HepG2 (cell line): ENCODE measurements around the gene ZNF318. TPM values are rescaled to one million over a fixed set of nuclear protein-coding genes. Genes with fewer than 3 reads are reported as not detected.

Experiments
- ATAD3A ChIP-seq: sonication (generic); formaldehyde crosslinking; IDR thresholded peaks from 2 replicates; pipeline ENCODE4 v1.4.0; 2020; ENCODE audit warnings: missing genetic modification reagents
- FOXP1 ChIP-seq, 2 experiments: fragments of 450-650 bp in 1 of 2; IDR thresholded peaks; 2 replicates each; pipeline ENCODE4 v1.6.1; 2017 to 2018; ENCODE audit warnings: antibody characterized with exemption in 1 of 2
- GMEB2 ChIP-seq: IDR thresholded peaks from 2 replicates; pipeline ENCODE4 v1.6.1; 2016; ENCODE audit warnings: missing biosample characterization, missing genetic modification reagents, low read depth
- KDM1A ChIP-seq: IDR thresholded peaks from 2 replicates; pipeline ENCODE4 v1.6.1; 2016; ENCODE audit warnings: missing compliant biosample characterization
- MAX ChIP-seq: IDR thresholded peaks from 2 replicates; pipeline ENCODE4 v1.6.1; 2012; ENCODE audit warnings: inconsistent platforms
- MYPOP ChIP-seq: sonication (generic); formaldehyde crosslinking; IDR thresholded peaks from 2 replicates; pipeline ENCODE4 v1.8.1; 2023; ENCODE audit warnings: mild to moderate bottlenecking, moderate library complexity, missing genetic modification reagents
- NFYC ChIP-seq: IDR thresholded peaks from 2 replicates; pipeline ENCODE4 v1.6.1; 2016; ENCODE audit warnings: missing genetic modification reagents, missing compliant biosample characterization
- NR3C1 ChIP-seq: sonication (generic); formaldehyde crosslinking; IDR thresholded peaks from 2 replicates; pipeline ENCODE4 v1.4.0; 2020; ENCODE audit warnings: missing genetic modification reagents
- PAXIP1 ChIP-seq: sonication (generic); formaldehyde crosslinking; conservative IDR thresholded peaks from 2 replicates; pipeline ENCODE4 v1.4.0; 2020; ENCODE audit warnings: mild to moderate bottlenecking, missing genetic modification reagents, moderate library complexity
- PLSCR1 ChIP-seq: sonication (generic); formaldehyde crosslinking; IDR thresholded peaks from 2 replicates; pipeline ENCODE4 v1.5.0; 2020; ENCODE audit warnings: missing genetic modification reagents, mild to moderate bottlenecking, borderline replicate concordance
- RBM22 ChIP-seq: fragments of 200-400 bp; formaldehyde crosslinking; optimal IDR thresholded peaks from 2 replicates; pipeline ENCODE3; 2017; ENCODE audit warnings: mild to moderate bottlenecking, low read length, moderate library complexity
- SIN3B ChIP-seq: fragments of 150-350 bp; IDR thresholded peaks from 2 replicates; pipeline ENCODE4 v1.6.1; 2014; ENCODE audit warnings: low read length
- THAP8 ChIP-seq: sonication (generic); formaldehyde crosslinking; IDR thresholded peaks from 2 replicates; pipeline ENCODE4 v1.5.1; 2020; ENCODE audit warnings: missing genetic modification reagents, mild to moderate bottlenecking, borderline replicate concordance
- ZBTB20 ChIP-seq: sonication (generic); formaldehyde crosslinking; IDR thresholded peaks from 2 replicates; pipeline ENCODE4 v1.8.1; 2023; ENCODE audit warnings: missing genetic modification reagents, low read depth, mild to moderate bottlenecking, borderline replicate concordance
- ZFP91 ChIP-seq: sonication (generic); formaldehyde crosslinking; IDR thresholded peaks from 2 replicates; pipeline ENCODE4 v1.9.0; 2022; ENCODE audit warnings: missing genetic modification reagents, mild to moderate bottlenecking, borderline replicate concordance
- ZFY ChIP-seq: sonication (generic); formaldehyde crosslinking; IDR thresholded peaks from 2 replicates; pipeline ENCODE4 v1.4.0; 2020; ENCODE audit warnings: missing genetic modification reagents
- ZNF333 ChIP-seq: sonication (generic); formaldehyde crosslinking; IDR thresholded peaks from 2 replicates; pipeline ENCODE4 v1.4.0; 2020; ENCODE audit warnings: mild to moderate bottlenecking, missing genetic modification reagents, borderline replicate concordance
- ZNF343 ChIP-seq: sonication (generic); formaldehyde crosslinking; IDR thresholded peaks from 2 replicates; pipeline ENCODE4 v1.4.0; 2020; ENCODE audit warnings: mild to moderate bottlenecking, missing genetic modification reagents
- polyA plus RNA-seq, 8 experiments: library from polyadenylated mRNA; depleted of rRNA in 3 of 8; stranded (reverse) in 7 of 8; unstranded in 1 of 8; fragments of >200 nt; fragmentation: Illumina TruSeq in 4 of 8; extraction: Trizol in 4 of 8; gene quantifications; 2 replicates each; pipeline versions ENCODE4 v1.2.1 to v1.2.3, GENCODE V29; 2011 to 2016; ENCODE audit warnings: low read depth in 4 of 8, missing spikeins in 1 of 8, mixed read lengths in 1 of 8; ENCODE audit not compliant: insufficient read depth in 1 of 8
- total RNA-seq, 5 experiments: library from RNA; depleted of rRNA; stranded (reverse); fragments of >200 nt; fragmentation: Illumina TruSeq; extraction: Trizol; gene quantifications; 2 replicates each; pipeline ENCODE4 v1.2.3, GENCODE V29; 2016; ENCODE audit warnings: low read depth in 1 of 5

Gene ZNF318
- total and polyA plus RNA-seq, 2 of the 13 experiments (the other 11 are each of a cell fraction or from before 2014, with no cell fraction given), result 13.0 to 14.5 TPM

- TF ChIP-seq PLSCR1 (CRISPR knock-in tag) (0 out of 2 replicates have a peak, but pooled peaks have one; percentile 33), ZFY (CRISPR knock-in tag) (peak; percentile 71; the same call in 1 of the 2 replicates), FOXP1 (IDR thresholded peaks at IDR 0.05) (no peak), FOXP1 (CRISPR knock-in tag; IDR thresholded peaks at IDR 0.05) (0 out of 2 replicates have a peak, but pooled peaks have one; percentile 15), ZBTB20 (CRISPR knock-in tag) (0 out of 2 replicates have a peak, but pooled peaks have one; percentile 66), RBM22 (no peak), SIN3B (no peak), MYPOP (CRISPR knock-in tag) (peak; percentile 31; the same call in 1 of the 2 replicates), GMEB2 (CRISPR knock-in tag) (no peak), ATAD3A (CRISPR knock-in tag) (no peak), NFYC (0 out of 2 replicates have a peak, but pooled peaks have one; percentile 12), ZNF333 (CRISPR knock-in tag) (no peak), ZNF343 (no peak), THAP8 (CRISPR knock-in tag) (peak; percentile 76; the same call in 1 of the 2 replicates), KDM1A (CRISPR knock-in tag) (no peak), ZFP91 (peak; percentile 73), PAXIP1 (CRISPR knock-in tag) (peak; percentile 58; the same call in 1 of the 2 replicates), MAX (peak; percentile 82), NR3C1 (no peak)
Observed at GRCh38 chr6:43369174-43370002, at the start of gene ZNF318 (continued).
